Measurements from ENCODE around the gene MAGI2.

The MAGI2 gene

DNA sequence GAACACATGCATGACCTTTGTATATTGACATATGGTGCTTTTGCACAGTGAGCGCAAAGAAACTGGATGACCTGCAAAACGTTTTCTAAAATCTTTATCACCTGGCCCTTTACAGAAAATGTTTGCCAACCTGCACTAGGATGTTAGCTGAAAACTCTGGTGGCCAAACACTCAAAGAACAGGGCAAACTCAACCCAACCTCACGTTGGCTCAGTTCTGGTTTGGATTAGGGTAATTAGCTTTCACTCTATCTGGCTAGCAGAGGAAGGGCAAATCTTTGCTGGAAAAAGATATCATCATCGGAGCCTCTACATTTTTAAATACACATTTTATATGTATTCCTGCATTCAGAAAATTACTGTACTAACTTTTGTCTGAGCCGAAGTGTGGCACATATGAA lies 966.0 kb downstream of the MAGI2 start:
- POLR2A ChIA-PET (ENCODE audit: low non-redundant PET): no interaction called here
- H3K27ac ChIP-seq: no peak overlapping the region
- CTCF ChIA-PET: no interaction called here
- no peak for DNase-seq (ENCODE audit: low spot score)
- no peak for TF ChIP-seq CTCF (conservative IDR thresholded peaks at IDR 0.05; ENCODE audit: low read depth)

DNA sequence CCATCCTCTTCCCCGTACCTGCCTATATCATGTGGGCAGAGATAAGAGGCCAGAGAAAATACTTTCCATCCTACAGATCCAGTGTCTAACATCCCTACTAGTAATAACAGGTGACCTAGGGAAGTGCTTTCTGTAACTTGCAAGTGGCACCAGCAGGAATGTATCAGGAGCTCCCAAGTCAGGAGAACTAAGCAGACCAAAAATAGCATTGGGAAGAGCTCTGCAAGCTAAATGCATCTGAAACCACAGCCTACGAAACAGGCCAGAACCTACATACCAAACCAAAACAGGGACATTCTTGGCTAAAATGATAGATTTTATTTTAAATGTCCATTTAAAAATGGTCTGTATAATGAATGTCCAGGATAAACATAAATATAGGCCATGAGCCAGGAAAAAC lies 974.1 kb downstream of the MAGI2 start:
- CTCF ChIA-PET: no interaction called here
- POLR2A ChIA-PET (ENCODE audit: low non-redundant PET): no interaction called here

GRCh38 chr7:78476851-78477405 lies 976.5 kb downstream of the MAGI2 start:
- H3K27ac ChIP-seq: no peak overlapping the region
- no peak for DNase-seq (ENCODE audit: low spot score)
- ChIA-PET POLR2A (ENCODE audit: low non-redundant PET) (no interaction called here), CTCF (no interaction called here)
- no peak for TF ChIP-seq CTCF (conservative IDR thresholded peaks at IDR 0.05; ENCODE audit: low read depth)

More for the DNA sequence above, 974.1 kb downstream of the MAGI2 start:
- no peak for TF ChIP-seq CTCF (conservative IDR thresholded peaks at IDR 0.05; ENCODE audit: low read depth)
- DNase-seq (ENCODE audit: low spot score): no peak
- no peak overlapping the region for H3K27ac ChIP-seq

DNA sequence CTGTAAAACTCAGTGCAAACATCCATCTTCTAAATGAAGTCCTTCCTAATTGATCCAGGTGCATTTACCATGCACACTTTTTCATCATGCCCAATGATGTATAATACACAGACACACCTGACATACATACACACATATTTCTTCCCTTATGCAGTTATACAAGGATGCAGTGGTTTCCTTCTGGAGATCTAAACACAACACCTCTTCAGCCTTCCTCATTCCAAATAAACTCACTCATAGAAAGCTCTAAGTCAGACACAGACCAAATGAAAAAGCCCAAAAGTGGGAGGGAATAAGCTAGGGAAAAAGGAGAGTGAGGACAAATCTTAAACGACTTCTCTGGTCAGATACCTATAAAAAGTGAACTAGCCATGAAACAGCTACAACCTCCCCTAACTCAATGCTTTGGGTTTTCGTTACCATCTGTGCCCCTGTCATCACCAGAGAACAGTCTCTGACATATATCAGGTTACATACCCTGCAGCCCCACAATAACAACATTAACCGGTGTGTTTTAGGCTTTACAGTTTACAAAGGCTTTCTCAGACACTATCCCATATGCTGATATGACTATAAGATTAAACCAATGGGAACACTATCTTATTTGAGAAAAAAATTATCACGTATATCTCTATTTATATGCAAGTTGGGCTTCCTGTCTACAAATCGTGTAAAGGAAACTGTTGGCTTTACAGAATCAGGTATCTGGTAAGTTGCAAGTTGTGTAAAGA lies 979.7 kb downstream of the MAGI2 start:
- DNase-seq (ENCODE audit: low spot score): no peak
- POLR2A ChIA-PET (ENCODE audit: low non-redundant PET): no interaction called here
- CTCF ChIA-PET: no interaction called here
- no peak overlapping the region for H3K27ac ChIP-seq
- no peak for TF ChIP-seq CTCF (conservative IDR thresholded peaks at IDR 0.05; ENCODE audit: low read depth)

GRCh38 chr7:78473021-78473420 lies 980.4 kb downstream of the MAGI2 start:
- no peak for TF ChIP-seq CTCF (conservative IDR thresholded peaks at IDR 0.05; ENCODE audit: low read depth)
- no peak overlapping the region for H3K27ac ChIP-seq
- ChIA-PET POLR2A (ENCODE audit: low non-redundant PET) (no interaction called here), CTCF (no interaction called here)
- no peak for DNase-seq (ENCODE audit: low spot score)

- TF ChIP-seq CTCF (conservative IDR thresholded peaks at IDR 0.05; ENCODE audit: low read depth): no peak
- no peak for DNase-seq (ENCODE audit: low spot score)
- ChIA-PET CTCF (no interaction called here), POLR2A (ENCODE audit: low non-redundant PET) (no interaction called here)
- H3K27ac ChIP-seq: no peak overlapping the region
These were observed 980.9 kb downstream of the MAGI2 start for GRCh38 chr7:78472519-78472918.
